Breast epithelium (tissue), 4 donors: ENCODE data around the gene SLA2. TPM values are rescaled to one million over a fixed set of nuclear protein-coding genes. Genes with fewer than 3 reads are reported as not detected.

ENCODE experiments used
- DNase-seq, 2 donors: peaks; one replicate each; pipeline ENCODE4 v3.0.0-alpha.2; 2019; ENCODE audit warnings: low spot score in 2 of 2
- H3K27ac ChIP-seq, 2 donors: fragments of 200-600 bp; sonication (generic) in 1 of 2; one replicate each; pipeline ENCODE4 v1.5.1; 2016 to 2019; ENCODE audit warnings: mild to moderate bottlenecking in 1 of 2
- H3K27me3 ChIP-seq, 2 donors: fragments of 200-600 bp; sonication (generic) in 1 of 2; one replicate each; pipeline versions ENCODE4 v1.5.1 to v1.6.0; 2017 to 2019; ENCODE audit warnings: control low read depth in 1 of 2, mild to moderate bottlenecking in 1 of 2
- H3K36me3 ChIP-seq: fragments of 200-600 bp; one replicate; pipeline ENCODE4 v1.5.1; 2019
- H3K4me1 ChIP-seq, 2 donors: fragments of 200-600 bp; sonication (generic); one replicate each; pipeline ENCODE4 v1.5.1; 2016 to 2019; ENCODE audit warnings: control low read depth in 1 of 2
- H3K4me3 ChIP-seq, 3 donors: fragments of 200-600 bp; sonication (generic); 1 replicate in 2 of 3; 2 replicates in 1 of 3; pipeline ENCODE4 v1.5.1; 2016 to 2019; ENCODE audit warnings: mild to moderate bottlenecking in 3 of 3, moderate library complexity in 2 of 3
- H3K9me3 ChIP-seq, 2 donors: fragments of 200-600 bp; sonication (generic) in 1 of 2; one replicate each; pipeline ENCODE4 v1.5.1; 2016 to 2019; ENCODE audit warnings: control low read depth in 1 of 2
- CTCF ChIP-seq, 3 donors: fragments of 450-650 bp; IDR thresholded peaks; one replicate each; pipeline ENCODE4 v1.5.1; 2016 to 2017; ENCODE audit warnings: antibody characterized with exemption in 3 of 3, mild to moderate bottlenecking in 3 of 3, moderate library complexity in 3 of 3
- POLR2A ChIP-seq: fragments of 450-650 bp; IDR thresholded peaks from one replicate; pipeline ENCODE4 v1.6.1; 2016; ENCODE audit warnings: antibody characterized with exemption, mild to moderate bottlenecking, moderate library complexity
- POLR2AphosphoS5 ChIP-seq, 3 donors: sonication (generic); formaldehyde crosslinking; IDR thresholded peaks; one replicate each; pipeline ENCODE4 v1.6.1; 2017; ENCODE audit warnings: antibody characterized with exemption in 3 of 3
- intact Hi-C: fragments of 100-400 bp; cut with DNase I; formaldehyde crosslinking; loops from one replicate; pipeline ENCODE4 v1.15.1; 2023; ENCODE audit warnings: low total_unique reads
- total RNA-seq, 3 donors: library from RNA; depleted of rRNA; stranded (reverse); fragments of >200 nt; gene quantifications; one replicate each; pipeline ENCODE4 v1.1.0, GENCODE V29; 2016

SLA2 gene
- total RNA-seq, 3 donors from 2014 or later: 0.64 to 1.6 (median 0.66) TPM

- no peaks in the 10 kb centered on the region for H3K27me3 ChIP-seq
- no peak overlapping the region for H3K27ac ChIP-seq
- no peaks in the 10 kb centered on the region for H3K9me3 ChIP-seq
- H3K36me3 ChIP-seq: no peaks in the 10 kb centered on the region
- H3K4me3 ChIP-seq: no peak overlapping the region
- no peaks in the 10 kb centered on the region for H3K4me1 ChIP-seq
- intact Hi-C loops: no loop called here
- TF ChIP-seq POLR2A: no peak
- DNase-seq: no peak
Observed at GRCh38 chr20:36629719-36630681, 16.0 kb downstream of the SLA2 start.

GRCh38 chr20:36628076-36628475 lies 17.9 kb downstream of the SLA2 start:
- H3K4me1 ChIP-seq: no peaks in the 10 kb centered on the region
- DNase-seq: no peak
- no peak overlapping the region for H3K27ac ChIP-seq
- H3K36me3 ChIP-seq: no peaks in the 10 kb centered on the region
- H3K9me3 ChIP-seq: no peaks in the 10 kb centered on the region
- H3K27me3 ChIP-seq: no peaks in the 10 kb centered on the region
- intact Hi-C loops: no loop called here
- TF ChIP-seq POLR2AphosphoS5 (IDR thresholded peaks at IDR 0.05): no peak
- no peak for TF ChIP-seq POLR2A
- no peak for TF ChIP-seq CTCF (IDR thresholded peaks at IDR 0.05)
- H3K4me3 ChIP-seq: no peak overlapping the region

- intact Hi-C loops: no loop called here
- Histone ChIP-seq H3K4me3 (no peak overlapping the region), H3K9me3 (no peaks in the 10 kb centered on the region), H3K4me1 (no peaks in the 10 kb centered on the region), H3K27ac (peak overlapping the region in 1 of 2 donors; percentile 69), H3K36me3 (no peaks in the 10 kb centered on the region), H3K27me3 (no peaks in the 10 kb centered on the region)
- TF ChIP-seq POLR2AphosphoS5 (IDR thresholded peaks at IDR 0.05): no peak
- TF ChIP-seq CTCF (IDR thresholded peaks at IDR 0.05): no peak
- no peak for TF ChIP-seq POLR2A
- DNase-seq: no peak
Observed at GRCh38 chr20:36624944-36625324, 21.1 kb downstream of the SLA2 start.

- intact Hi-C loops: no loop called here
- Histone ChIP-seq H3K9me3 (no peaks in the 10 kb centered on the region), H3K4me1 (no peaks in the 10 kb centered on the region), H3K4me3 (no peak overlapping the region), H3K27ac (peak overlapping the region in 1 of 2 donors; percentile 69), H3K36me3 (no peaks in the 10 kb centered on the region), H3K27me3 (no peaks in the 10 kb centered on the region)
- DNase-seq: peak in 1 of 2 donors; percentile 42
- TF ChIP-seq CTCF (IDR thresholded peaks at IDR 0.05) (peak in 1 of 3 donors; percentile 22), POLR2AphosphoS5 (IDR thresholded peaks at IDR 0.05) (peak in 1 of 3 donors; percentile 9), POLR2A (no peak)
Observed at GRCh38 chr20:36624068-36624943, 21.7 kb downstream of the SLA2 start.

- Histone ChIP-seq H3K9me3 (no peaks in the 10 kb centered on the region), H3K36me3 (no peaks in the 10 kb centered on the region), H3K4me3 (no peak overlapping the region), H3K4me1 (no peaks in the 10 kb centered on the region), H3K27me3 (no peaks in the 10 kb centered on the region), H3K27ac (peak overlapping the region in 1 of 2 donors; percentile 69)
- intact Hi-C loops: no loop called here
- DNase-seq: no peak
- TF ChIP-seq POLR2A (no peak), POLR2AphosphoS5 (IDR thresholded peaks at IDR 0.05) (no peak), CTCF (IDR thresholded peaks at IDR 0.05) (no peak)
Observed at GRCh38 chr20:36623444-36623843, 22.6 kb downstream of the SLA2 start.
